Astrocyte (in vitro differentiated cells and primary cell): ENCODE measurements around the gene AP4S1. TPM values are rescaled to one million over a fixed set of nuclear protein-coding genes. Genes with fewer than 3 reads are reported as not detected.
A peak's percentile ranks its signal among the peaks of the same experiment; 100 is the strongest.

ENCODE experiments used
- DNase-seq: peaks from one replicate; pipeline ENCODE4 v3.0.0-alpha.2; 2010; ENCODE audit warnings: low read depth
- FAIRE-seq: peaks from 2 replicates; lab custom pipeline; 2011; peaks lifted over from hg19 to GRCh38; lab: Jason Lieb, UNC
- H2AFZ ChIP-seq: 2 replicates; pipeline ENCODE4 v1.6.0; 2012; ENCODE audit warnings: low read depth, low read length, inconsistent platforms
- H3K27ac ChIP-seq: 2 replicates; pipeline ENCODE4 v1.5.1; 2011; ENCODE audit warnings: low read depth, low read length, inconsistent platforms
- H3K27me3 ChIP-seq: 2 replicates; pipeline ENCODE4 v1.6.0; 2011; ENCODE audit warnings: low read length, inconsistent platforms; ENCODE audit not compliant: insufficient read depth
- H3K36me3 ChIP-seq: 2 replicates; pipeline ENCODE4 v1.5.1; 2011; ENCODE audit warnings: low read length, inconsistent platforms; ENCODE audit not compliant: insufficient read depth
- H3K4me1 ChIP-seq: 2 replicates; pipeline ENCODE4 v1.5.1; 2011; ENCODE audit warnings: low read length, inconsistent platforms; ENCODE audit not compliant: insufficient read depth
- H3K4me2 ChIP-seq: 2 replicates; pipeline ENCODE4 v1.6.0; 2012; ENCODE audit warnings: low read length, inconsistent platforms
- H3K4me3 ChIP-seq: 2 replicates; pipeline ENCODE4 v1.5.1; 2011; ENCODE audit warnings: low read depth, mild to moderate bottlenecking, low read length, inconsistent platforms; ENCODE audit not compliant: insufficient read depth
- H3K79me2 ChIP-seq: 2 replicates; pipeline ENCODE4 v1.6.0; 2012; ENCODE audit warnings: mild to moderate bottlenecking, low read length, inconsistent platforms; ENCODE audit not compliant: insufficient read depth
- H3K9ac ChIP-seq: 2 replicates; pipeline ENCODE4 v1.6.0; 2012; ENCODE audit warnings: mild to moderate bottlenecking, low read length, inconsistent platforms
- H3K9me3 ChIP-seq: 2 replicates; pipeline ENCODE4 v1.5.1; 2012; ENCODE audit warnings: low read depth, mild to moderate bottlenecking, low read length, inconsistent platforms; ENCODE audit not compliant: insufficient read depth
- H4K20me1 ChIP-seq: 2 replicates; pipeline ENCODE4 v1.6.0; 2012; ENCODE audit warnings: low read length, inconsistent platforms; ENCODE audit not compliant: insufficient read depth
- H3K27ac Mint-ChIP-seq: one replicate; pipeline ENCODE4 v1.8.0; 2021; ENCODE audit warnings: mild to moderate bottlenecking, mixed read lengths; ENCODE audit not compliant: unreplicated experiment
- H3K27me3 Mint-ChIP-seq: one replicate; pipeline ENCODE4 v1.8.0; 2021; ENCODE audit warnings: low read depth, mixed read lengths; ENCODE audit not compliant: unreplicated experiment
- H3K36me3 Mint-ChIP-seq: one replicate; pipeline ENCODE4 v1.8.0; 2021; ENCODE audit warnings: low read depth, mixed read lengths; ENCODE audit not compliant: unreplicated experiment
- H3K4me1 Mint-ChIP-seq: one replicate; pipeline ENCODE4 v1.8.0; 2021; ENCODE audit warnings: low read depth, mixed read lengths; ENCODE audit not compliant: unreplicated experiment
- H3K4me3 Mint-ChIP-seq: one replicate; pipeline ENCODE4 v1.8.0; 2021; ENCODE audit warnings: mild to moderate bottlenecking, moderate library complexity, mixed read lengths; ENCODE audit not compliant: unreplicated experiment
- H3K9me3 Mint-ChIP-seq: one replicate; pipeline ENCODE4 v1.8.0; 2021; ENCODE audit warnings: mild to moderate bottlenecking, mixed read lengths; ENCODE audit not compliant: unreplicated experiment
- EZH2 ChIP-seq: IDR thresholded peaks from 2 replicates; pipeline ENCODE4 v1.6.1; 2012; ENCODE audit warnings: mild to moderate bottlenecking, low read length, inconsistent platforms; ENCODE audit not compliant: insufficient read depth
- total RNA-seq: library from RNA; stranded (reverse); gene quantifications from 2 replicates; pipeline ENCODE4 v1.2.1, GENCODE V29; 2021
- TF ChIP-seq, protein P1 (sequence below): IDR thresholded peaks from 2 replicates; pipeline ENCODE4 v1.5.1; 2011; ENCODE audit warnings: low read depth, mild to moderate bottlenecking, inconsistent platforms, low read length, moderate library complexity; ENCODE audit not compliant: insufficient read depth

AP4S1 gene
- total RNA-seq, 1 donor from 2014 or later = 5.7 TPM

DNA sequence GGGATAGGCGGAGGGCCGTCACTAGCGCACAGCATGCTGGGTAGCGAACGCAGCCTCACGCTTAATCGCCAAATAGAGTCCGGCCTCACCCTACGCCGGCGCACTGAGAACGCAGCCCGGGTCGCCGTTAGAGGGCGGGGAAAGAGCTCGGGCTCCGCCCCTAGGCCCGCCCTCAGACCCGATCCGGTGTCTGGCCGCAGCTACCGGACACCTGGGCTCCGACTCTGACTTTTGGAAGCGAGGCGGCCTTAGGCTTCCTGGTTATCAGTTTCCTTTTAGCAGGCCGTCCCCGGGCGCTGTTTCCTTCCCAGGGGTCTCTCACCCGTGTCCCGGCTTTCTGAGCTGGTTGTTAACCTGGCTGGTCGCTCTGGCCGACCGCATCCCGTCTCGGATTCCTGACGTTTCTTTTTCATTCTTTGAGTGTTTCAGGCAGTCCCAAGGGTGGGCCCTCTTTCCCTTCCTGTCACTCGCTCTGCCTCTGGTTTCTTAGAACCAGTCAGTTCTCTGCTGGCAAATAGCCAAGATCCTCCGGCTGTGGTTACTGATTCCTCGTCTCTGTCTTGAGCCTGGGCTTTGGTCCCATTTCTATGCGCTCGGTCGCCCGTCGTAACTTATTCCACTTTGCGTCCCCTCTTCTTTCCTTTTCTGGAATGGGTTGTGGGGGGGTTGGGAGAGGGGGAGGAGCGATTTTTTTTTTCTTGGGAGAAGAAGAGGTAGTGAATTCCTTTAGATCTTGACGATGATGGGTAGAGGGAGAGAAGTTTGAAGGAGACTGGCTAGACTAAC lies 1.2 kb downstream of the AP4S1 start:
- peaks cover 48% of the 10 kb centered on the region for H3K79me2 ChIP-seq
- H3K4me2 ChIP-seq = peak overlapping the region; percentile 93
- H3K4me3 ChIP-seq = peak overlapping the region; percentile 96
- peak overlapping the region; percentile 92 for H3K9ac ChIP-seq
- H3K27ac ChIP-seq = peak overlapping the region; percentile 94
- no peaks in the 10 kb centered on the region for H3K9me3 ChIP-seq
- peak; percentile 94 for DNase-seq
- H3K27me3 ChIP-seq = no peaks in the 10 kb centered on the region
- TF ChIP-seq, protein P1, sequence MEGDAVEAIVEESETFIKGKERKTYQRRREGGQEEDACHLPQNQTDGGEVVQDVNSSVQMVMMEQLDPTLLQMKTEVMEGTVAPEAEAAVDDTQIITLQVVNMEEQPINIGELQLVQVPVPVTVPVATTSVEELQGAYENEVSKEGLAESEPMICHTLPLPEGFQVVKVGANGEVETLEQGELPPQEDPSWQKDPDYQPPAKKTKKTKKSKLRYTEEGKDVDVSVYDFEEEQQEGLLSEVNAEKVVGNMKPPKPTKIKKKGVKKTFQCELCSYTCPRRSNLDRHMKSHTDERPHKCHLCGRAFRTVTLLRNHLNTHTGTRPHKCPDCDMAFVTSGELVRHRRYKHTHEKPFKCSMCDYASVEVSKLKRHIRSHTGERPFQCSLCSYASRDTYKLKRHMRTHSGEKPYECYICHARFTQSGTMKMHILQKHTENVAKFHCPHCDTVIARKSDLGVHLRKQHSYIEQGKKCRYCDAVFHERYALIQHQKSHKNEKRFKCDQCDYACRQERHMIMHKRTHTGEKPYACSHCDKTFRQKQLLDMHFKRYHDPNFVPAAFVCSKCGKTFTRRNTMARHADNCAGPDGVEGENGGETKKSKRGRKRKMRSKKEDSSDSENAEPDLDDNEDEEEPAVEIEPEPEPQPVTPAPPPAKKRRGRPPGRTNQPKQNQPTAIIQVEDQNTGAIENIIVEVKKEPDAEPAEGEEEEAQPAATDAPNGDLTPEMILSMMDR = no peak
- TF ChIP-seq EZH2 = no peak
- peaks cover 7% of the 10 kb centered on the region for H3K36me3 ChIP-seq
- Mint-ChIP-seq H3K27ac (peak overlapping the region; percentile 95), H3K27me3 (no peaks in the 10 kb centered on the region), H3K4me1 (peaks cover 9% of the 10 kb centered on the region), H3K9me3 (no peaks in the 10 kb centered on the region), H3K36me3 (peaks cover 5% of the 10 kb centered on the region), H3K4me3 (peak overlapping the region; percentile 90)
- peaks cover 13% of the 10 kb centered on the region for H3K4me1 ChIP-seq
- H2AFZ ChIP-seq = peak overlapping the region; percentile 90
- no peak for FAIRE-seq
- H4K20me1 ChIP-seq = peaks cover 35% of the 10 kb centered on the region

GRCh38 chr14:31027847-31028246 lies 2.4 kb downstream of the AP4S1 start:
- no peak overlapping the region for H3K4me2 ChIP-seq
- H3K9ac ChIP-seq = no peak overlapping the region
- no peaks in the 10 kb centered on the region for H3K27me3 ChIP-seq
- no peak overlapping the region for H3K27ac ChIP-seq
- no peaks in the 10 kb centered on the region for H3K36me3 ChIP-seq
- H3K9me3 ChIP-seq = no peaks in the 10 kb centered on the region
- no peaks in the 10 kb centered on the region for H3K9me3 Mint-ChIP-seq
- no peaks in the 10 kb centered on the region for H3K27me3 Mint-ChIP-seq
- H3K4me1 Mint-ChIP-seq = peaks cover 6% of the 10 kb centered on the region
- no peak overlapping the region for H3K27ac Mint-ChIP-seq
- TF ChIP-seq, protein P1 = no peak
- TF ChIP-seq EZH2 = no peak
- no peak for FAIRE-seq
- peaks cover 26% of the 10 kb centered on the region for H4K20me1 ChIP-seq
- peaks cover 14% of the 10 kb centered on the region for H3K4me1 ChIP-seq
- peaks cover 5% of the 10 kb centered on the region for H3K36me3 Mint-ChIP-seq
- peak overlapping the region; percentile 90 for H3K4me3 Mint-ChIP-seq
- H2AFZ ChIP-seq = no peak overlapping the region
- H3K4me3 ChIP-seq = no peak overlapping the region
- H3K79me2 ChIP-seq = peaks cover 36% of the 10 kb centered on the region
- DNase-seq = no peak
